WTC11 (cell line): ENCODE data around the gene NENF.

ENCODE experiments used
- ATF1 ChIP-seq: sonication (generic); formaldehyde crosslinking; IDR thresholded peaks from 2 replicates; pipeline ENCODE4 v1.8.1; 2023; ENCODE audit warnings: mild to moderate bottlenecking, moderate library complexity, missing genetic modification reagents
- CREB1 ChIP-seq: sonication (generic); formaldehyde crosslinking; IDR thresholded peaks from 2 replicates; pipeline ENCODE4 v1.8.0; 2023; ENCODE audit warnings: mild to moderate bottlenecking, missing genetic modification reagents
- CTCF ChIP-seq: fragments of 200-600 bp; IDR thresholded peaks from 2 replicates; pipeline ENCODE4 v1.8.0; 2022; ENCODE audit warnings: antibody characterized with exemption
- ETV6 ChIP-seq: sonication (generic); formaldehyde crosslinking; IDR thresholded peaks from 2 replicates; pipeline ENCODE4 v1.8.1; 2022; ENCODE audit warnings: mild to moderate bottlenecking, missing genetic modification reagents
- GRHL2 ChIP-seq: fragments of 250-450 bp; sonication (Bioruptor Pico); IDR thresholded peaks from 2 replicates; pipeline ENCODE4 v1.8.0; 2022; ENCODE audit warnings: mild to moderate bottlenecking, moderate library complexity; ENCODE audit not compliant: insufficient replicate concordance, severe bottlenecking
- MAX ChIP-seq: sonication (generic); formaldehyde crosslinking; IDR thresholded peaks from 2 replicates; pipeline ENCODE4 v1.8.0; 2022; ENCODE audit warnings: mild to moderate bottlenecking, missing genetic modification reagents
- NFE2L1 ChIP-seq: sonication (generic); formaldehyde crosslinking; IDR thresholded peaks from 2 replicates; pipeline ENCODE4 v1.8.1; 2023; ENCODE audit warnings: missing genetic modification reagents
- USF2 ChIP-seq: sonication (generic); formaldehyde crosslinking; IDR thresholded peaks from 2 replicates; pipeline ENCODE4 v1.8.1; 2023; ENCODE audit warnings: mild to moderate bottlenecking, missing genetic modification reagents, moderate library complexity
- ZNF121 ChIP-seq: sonication (generic); formaldehyde crosslinking; IDR thresholded peaks from 2 replicates; pipeline ENCODE4 v1.8.0; 2023; ENCODE audit warnings: missing genetic modification reagents
- TF ChIP-seq, protein P1 (sequence below): sonication (generic); formaldehyde crosslinking; IDR thresholded peaks from 2 replicates; pipeline ENCODE4 v1.8.1; 2022; ENCODE audit warnings: mild to moderate bottlenecking, moderate library complexity, missing genetic modification reagents

DNA sequence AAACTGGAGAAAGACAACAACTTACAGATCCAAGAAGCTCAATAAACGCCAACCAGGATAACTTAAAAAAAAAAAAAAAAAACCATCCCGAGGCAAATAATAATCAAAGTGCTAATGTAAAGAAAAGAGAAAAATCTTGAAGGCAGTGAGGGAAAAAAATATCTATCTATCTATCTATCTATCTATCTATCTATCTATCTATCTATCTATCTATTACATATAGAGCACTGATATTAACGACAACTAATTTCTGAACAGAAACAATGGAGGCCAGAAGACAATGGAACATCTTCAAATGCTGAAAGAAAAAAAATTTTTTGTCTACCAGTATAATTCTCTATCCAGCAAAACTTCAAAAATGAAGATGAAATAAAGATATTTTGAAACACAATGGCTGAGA, 36.1 kb upstream of the NENF start:
- TF ChIP-seq CTCF: no peak
- no peak for TF ChIP-seq ETV6
- no peak for TF ChIP-seq NFE2L1 (CRISPR knock-in tag)
- TF ChIP-seq ATF1 (CRISPR knock-in tag): no peak
- TF ChIP-seq ZNF121 (CRISPR knock-in tag): no peak
- no peak for TF ChIP-seq CREB1 (CRISPR knock-in tag)
- no peak for TF ChIP-seq USF2
- TF ChIP-seq MAX: no peak
- TF ChIP-seq, protein P1, sequence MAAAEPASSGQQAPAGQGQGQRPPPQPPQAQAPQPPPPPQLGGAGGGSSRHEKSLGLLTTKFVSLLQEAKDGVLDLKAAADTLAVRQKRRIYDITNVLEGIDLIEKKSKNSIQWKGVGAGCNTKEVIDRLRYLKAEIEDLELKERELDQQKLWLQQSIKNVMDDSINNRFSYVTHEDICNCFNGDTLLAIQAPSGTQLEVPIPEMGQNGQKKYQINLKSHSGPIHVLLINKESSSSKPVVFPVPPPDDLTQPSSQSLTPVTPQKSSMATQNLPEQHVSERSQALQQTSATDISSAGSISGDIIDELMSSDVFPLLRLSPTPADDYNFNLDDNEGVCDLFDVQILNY (CRISPR knock-in tag): no peak
- TF ChIP-seq GRHL2 (CRISPR knock-in tag): no peak
